BLaER1 (cell line): Measurements from ENCODE around the gene RPIA.

ENCODE experiments used
- H3K27ac ChIP-seq: shearing (Covaris generic); formaldehyde crosslinking; 2 replicates; pipeline ENCODE4 v1.8.1; 2022
- H3K27me3 ChIP-seq: shearing (Covaris generic); formaldehyde crosslinking; 2 replicates; pipeline ENCODE4 v1.8.1; 2022
- H3K36me3 ChIP-seq: shearing (Covaris generic); formaldehyde crosslinking; 2 replicates; pipeline ENCODE4 v1.8.1; 2022
- H3K4me1 ChIP-seq: shearing (Covaris generic); formaldehyde crosslinking; 2 replicates; pipeline ENCODE4 v1.8.1; 2022
- H3K4me2 ChIP-seq: shearing (Covaris generic); formaldehyde crosslinking; 2 replicates; pipeline ENCODE4 v1.8.1; 2022
- H3K4me3 ChIP-seq: shearing (Covaris generic); formaldehyde crosslinking; 2 replicates; pipeline ENCODE4 v1.8.1; 2022
- H3K9ac ChIP-seq: shearing (Covaris generic); formaldehyde crosslinking; 2 replicates; pipeline ENCODE4 v1.8.1; 2022
- H3K9me3 ChIP-seq: shearing (Covaris generic); formaldehyde crosslinking; 2 replicates; pipeline ENCODE4 v1.8.1; 2022
- H4K20me1 ChIP-seq: shearing (Covaris generic); formaldehyde crosslinking; 2 replicates; pipeline ENCODE4 v1.8.1; 2022
- Cebpa-rat ChIP-seq: shearing (Covaris generic); IDR thresholded peaks from 2 replicates; pipeline ENCODE4 v1.8.1; 2022

Gene RPIA

GRCh38 chr2:88729061-88729745, 37.7 kb downstream of the RPIA start:
- no peaks in the 10 kb centered on the region; the same call in 1 of the 2 replicates for H3K9me3 ChIP-seq
- H3K27ac ChIP-seq: no peak overlapping the region
- peaks cover 13% of the 10 kb centered on the region; the same call in 1 of the 2 replicates for H3K36me3 ChIP-seq
- peaks cover 30% of the 10 kb centered on the region for H3K4me1 ChIP-seq
- TF ChIP-seq Cebpa-rat: no peak
- no peak overlapping the region for H3K9ac ChIP-seq
- H3K4me2 ChIP-seq: peak overlapping the region; percentile 83
- peak overlapping the region; percentile 26 for H3K4me3 ChIP-seq
- H4K20me1 ChIP-seq: peaks cover 70% of the 10 kb centered on the region
- peaks cover 6% of the 10 kb centered on the region; the same call in 1 of the 2 replicates for H3K27me3 ChIP-seq

- Histone ChIP-seq H3K9me3 (no peaks in the 10 kb centered on the region), H3K9ac (no peak overlapping the region), H3K4me2 (peak overlapping the region; percentile 65), H3K4me3 (no peak overlapping the region), H3K36me3 (peaks cover 35% of the 10 kb centered on the region), H3K4me1 (peaks cover 35% of the 10 kb centered on the region), H4K20me1 (peaks cover 48% of the 10 kb centered on the region), H3K27me3 (no peaks in the 10 kb centered on the region), H3K27ac (no peak overlapping the region)
- TF ChIP-seq Cebpa-rat: no peak
Measured at GRCh38 chr2:88733155-88733902, 41.9 kb downstream of the RPIA start.

- Histone ChIP-seq H3K27me3 (no peaks in the 10 kb centered on the region), H3K4me3 (no peak overlapping the region), H3K9me3 (no peaks in the 10 kb centered on the region), H3K4me2 (no peak overlapping the region), H3K27ac (no peak overlapping the region), H3K4me1 (peaks cover 22% of the 10 kb centered on the region), H3K9ac (no peak overlapping the region), H3K36me3 (peaks cover 48% of the 10 kb centered on the region), H4K20me1 (peaks cover 40% of the 10 kb centered on the region)
- TF ChIP-seq Cebpa-rat: no peak
Measured at GRCh38 chr2:88735133-88735532, 43.7 kb downstream of the RPIA start.

- H3K4me3 ChIP-seq: no peak overlapping the region
- H3K9ac ChIP-seq: no peak overlapping the region
- TF ChIP-seq Cebpa-rat: no peak
- H3K27ac ChIP-seq: no peak overlapping the region
- H3K27me3 ChIP-seq: no peaks in the 10 kb centered on the region
- H4K20me1 ChIP-seq: peaks cover 40% of the 10 kb centered on the region
- peaks cover 54% of the 10 kb centered on the region for H3K36me3 ChIP-seq
- no peak overlapping the region for H3K4me2 ChIP-seq
- no peaks in the 10 kb centered on the region for H3K9me3 ChIP-seq
- H3K4me1 ChIP-seq: peaks cover 22% of the 10 kb centered on the region
Measured at GRCh38 chr2:88735853-88736252, 44.4 kb downstream of the RPIA start.

DNA sequence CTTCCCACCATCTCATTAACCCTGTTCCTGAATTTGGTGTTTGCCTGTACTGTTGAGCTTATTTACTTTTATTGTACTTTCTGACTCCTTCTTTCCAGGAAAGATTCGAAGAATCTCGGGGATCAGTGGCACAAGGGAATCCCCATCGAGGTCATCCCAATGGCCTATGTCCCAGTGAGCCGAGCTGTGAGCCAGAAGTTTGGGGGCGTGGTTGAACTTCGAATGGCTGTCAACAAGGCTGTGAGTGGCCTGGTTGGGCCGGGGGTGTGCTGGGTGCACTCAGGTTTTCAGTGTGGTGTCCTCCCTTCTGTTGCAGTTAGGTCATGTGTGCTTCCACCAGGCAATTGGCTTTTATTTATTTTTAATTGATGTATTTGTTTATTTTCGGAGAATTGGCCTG, 45.0 kb downstream of the RPIA start:
- TF ChIP-seq Cebpa-rat: no peak
- Histone ChIP-seq H3K9me3 (no peaks in the 10 kb centered on the region), H3K36me3 (peaks cover 60% of the 10 kb centered on the region), H3K27ac (no peak overlapping the region), H4K20me1 (peaks cover 40% of the 10 kb centered on the region), H3K4me3 (no peak overlapping the region), H3K9ac (no peak overlapping the region), H3K27me3 (no peaks in the 10 kb centered on the region), H3K4me1 (peaks cover 22% of the 10 kb centered on the region), H3K4me2 (no peak overlapping the region)

- Histone ChIP-seq H3K36me3 (peaks cover 70% of the 10 kb centered on the region), H3K4me2 (no peak overlapping the region; the same call in 1 of the 2 replicates), H3K9ac (no peak overlapping the region), H3K4me1 (peaks cover 22% of the 10 kb centered on the region), H3K4me3 (no peak overlapping the region), H3K9me3 (0 out of 2 replicates have a peak, but pooled peaks cover 1% of the 10 kb centered on the region), H3K27ac (no peak overlapping the region), H4K20me1 (peaks cover 40% of the 10 kb centered on the region), H3K27me3 (no peaks in the 10 kb centered on the region)
- no peak for TF ChIP-seq Cebpa-rat
Measured at GRCh38 chr2:88737385-88737784, 45.9 kb downstream of the RPIA start.

GRCh38 chr2:88738271-88738670, 46.8 kb downstream of the RPIA start:
- H3K9ac ChIP-seq: no peak overlapping the region
- no peaks in the 10 kb centered on the region for H3K27me3 ChIP-seq
- no peak for TF ChIP-seq Cebpa-rat
- H3K9me3 ChIP-seq: peaks cover 10% of the 10 kb centered on the region
- peaks cover 15% of the 10 kb centered on the region for H3K4me1 ChIP-seq
- H3K36me3 ChIP-seq: peaks cover 78% of the 10 kb centered on the region
- no peak overlapping the region for H3K27ac ChIP-seq
- H3K4me3 ChIP-seq: no peak overlapping the region
- H4K20me1 ChIP-seq: peaks cover 33% of the 10 kb centered on the region
- no peak overlapping the region for H3K4me2 ChIP-seq

GRCh38 chr2:88739985-88740600, 48.6 kb downstream of the RPIA start:
- H4K20me1 ChIP-seq: peaks cover 15% of the 10 kb centered on the region
- no peaks in the 10 kb centered on the region for H3K27me3 ChIP-seq
- peaks cover 90% of the 10 kb centered on the region for H3K36me3 ChIP-seq
- H3K4me1 ChIP-seq: peaks cover 9% of the 10 kb centered on the region; the same call in 1 of the 2 replicates
- peaks cover 27% of the 10 kb centered on the region for H3K9me3 ChIP-seq
- H3K27ac ChIP-seq: no peak overlapping the region
- no peak overlapping the region for H3K4me2 ChIP-seq
- no peak for TF ChIP-seq Cebpa-rat
- no peak overlapping the region for H3K9ac ChIP-seq
- no peak overlapping the region for H3K4me3 ChIP-seq

- no peak overlapping the region for H3K4me3 ChIP-seq
- no peaks in the 10 kb centered on the region for H3K27me3 ChIP-seq
- no peak for TF ChIP-seq Cebpa-rat
- no peak overlapping the region for H3K9ac ChIP-seq
- H3K27ac ChIP-seq: no peak overlapping the region
- peaks cover 97% of the 10 kb centered on the region for H3K36me3 ChIP-seq
- H3K9me3 ChIP-seq: peaks cover 53% of the 10 kb centered on the region
- no peak overlapping the region for H3K4me2 ChIP-seq
- H3K4me1 ChIP-seq: no peaks in the 10 kb centered on the region
- no peaks in the 10 kb centered on the region for H4K20me1 ChIP-seq
Measured at GRCh38 chr2:88746929-88747490, 55.5 kb downstream of the RPIA start.
